IMR-90 (cell line): ENCODE results near the gene SOST. TPM values are rescaled to one million over a fixed set of nuclear protein-coding genes. Genes with fewer than 3 reads are reported as not detected.
A peak's percentile ranks its signal among the peaks of the same experiment; 100 is the strongest.

Experiments used
- ATAC-seq: fragments of 200-7000 bp; cut with Tn5 transposase; 2 replicates; pipeline ENCODE4 v1.9.1; 2020; ENCODE audit warnings: low read depth, mild to moderate bottlenecking, moderate library complexity
- BruUV-seq: library from RNA; stranded (reverse); fragments of 400-500 nt; replicated peaks from 2 replicates; lab custom pipeline; 2021; lab: Mats Ljungman, UMichigan
- CTCF ChIA-PET: fragments of 300-600 bp; formaldehyde crosslinking; extraction: SDS; loops from one replicate; lab custom pipeline; 2021; ENCODE audit warnings: antibody characterized with exemption; lab: Yijun Ruan, JAX
- POLR2A ChIA-PET: fragments of 300-600 bp; sonication (Branson Sonifier 250); formaldehyde crosslinking; loops from one replicate; lab custom pipeline; 2022; ENCODE audit warnings: antibody characterized with exemption; ENCODE audit not compliant: unreplicated experiment; lab: Charles Lee
- DNase-seq: peaks from one replicate; pipeline ENCODE4 v3.0.0; 2013
- H2AFZ ChIP-seq: replicated peaks from 2 replicates; pipeline ENCODE3; 2013; ENCODE audit warnings: low read length, mild to moderate bottlenecking; ENCODE audit not compliant: poor library complexity
- H2AK5ac ChIP-seq: 2 replicates; pipeline ENCODE4 v1.6.1; 2013; ENCODE audit warnings: low read depth, low read length, inconsistent platforms
- H2AK9ac ChIP-seq: replicated peaks from 2 replicates; pipeline ENCODE3; 2013; ENCODE audit warnings: mild to moderate bottlenecking, low read depth, low read length, moderate library complexity; ENCODE audit not compliant: poor library complexity
- H2BK120ac ChIP-seq: 2 replicates; pipeline ENCODE4 v1.6.1; 2013; ENCODE audit warnings: low read depth, low read length, inconsistent platforms
- H2BK15ac ChIP-seq: 3 replicates; pipeline ENCODE4 v1.6.1; 2013; ENCODE audit warnings: low read depth, low read length, inconsistent platforms
- H2BK20ac ChIP-seq: 2 replicates; pipeline ENCODE4 v1.6.1; 2013; ENCODE audit warnings: low read depth, mild to moderate bottlenecking, inconsistent platforms, low read length, moderate library complexity
- H2BK5ac ChIP-seq: 2 replicates; pipeline ENCODE4 v1.6.1; 2013; ENCODE audit warnings: mild to moderate bottlenecking, low read depth, low read length, inconsistent platforms; ENCODE audit not compliant: poor library complexity, severe bottlenecking
- H3K14ac ChIP-seq: replicated peaks from 2 replicates; pipeline ENCODE4 v1.6.1; 2013; ENCODE audit warnings: low read depth, low read length, inconsistent platforms
- H3K18ac ChIP-seq: 2 replicates; pipeline ENCODE4 v1.6.1; 2013; ENCODE audit warnings: low read depth, low read length, control low read depth
- H3K23ac ChIP-seq: 2 replicates; pipeline ENCODE4 v1.6.1; 2013; ENCODE audit warnings: low read depth, low read length, inconsistent platforms
- H3K27ac ChIP-seq: 2 replicates; pipeline ENCODE4 v1.5.1; 2013; ENCODE audit warnings: mild to moderate bottlenecking, control low read depth, low read length; ENCODE audit not compliant: insufficient read depth
- H3K27me3 ChIP-seq: 2 replicates; pipeline ENCODE4 v1.6.1; 2013; ENCODE audit warnings: low read length; ENCODE audit not compliant: control insufficient read depth, insufficient read depth
- H3K36me3 ChIP-seq: 2 replicates; pipeline ENCODE4 v1.6.1; 2013; ENCODE audit warnings: low read length, mixed read lengths; ENCODE audit not compliant: control insufficient read depth, insufficient read depth
- H3K4ac ChIP-seq: 2 replicates; pipeline ENCODE4 v1.6.1; 2013; ENCODE audit warnings: low read depth, low read length, inconsistent platforms
- H3K4me1 ChIP-seq: 2 replicates; pipeline ENCODE4 v1.6.1; 2013; ENCODE audit warnings: low read length, mixed read lengths; ENCODE audit not compliant: control insufficient read depth, insufficient read depth
- H3K4me2 ChIP-seq: 2 replicates; pipeline ENCODE4 v1.6.1; 2013; ENCODE audit warnings: low read depth, mild to moderate bottlenecking, control low read depth, low read length, moderate library complexity
- H3K4me3 ChIP-seq: 2 replicates; pipeline ENCODE4 v1.5.1; 2013; ENCODE audit warnings: low read depth, mild to moderate bottlenecking, control low read depth, low read length, moderate library complexity; ENCODE audit not compliant: insufficient read depth
- H3K56ac ChIP-seq: 2 replicates; pipeline ENCODE4 v1.6.1; 2013; ENCODE audit warnings: low read length, inconsistent platforms; ENCODE audit not compliant: insufficient read depth; ENCODE audit errors: extremely low read depth
- H3K79me1 ChIP-seq, 2 experiments: 2 replicates each; pipeline ENCODE4 v1.6.1; 2013; ENCODE audit warnings: low read length in 2 of 2, inconsistent platforms in 1 of 2, low read depth in 1 of 2
- H3K9ac ChIP-seq: 2 replicates; pipeline ENCODE4 v1.6.1; 2013; ENCODE audit warnings: low read depth, low read length, control low read depth
- H3K9me1 ChIP-seq: 2 replicates; pipeline ENCODE4 v1.6.1; 2013; ENCODE audit warnings: low read length, inconsistent platforms; ENCODE audit not compliant: insufficient read depth
- H3K9me3 ChIP-seq: 2 replicates; pipeline ENCODE4 v1.6.1; 2013; ENCODE audit warnings: low read length; ENCODE audit not compliant: control insufficient read depth, insufficient read depth
- H4K20me1 ChIP-seq: 2 replicates; pipeline ENCODE4 v1.6.1; 2013; ENCODE audit warnings: low read length, inconsistent platforms; ENCODE audit not compliant: insufficient read depth
- H4K5ac ChIP-seq: 2 replicates; pipeline ENCODE4 v1.6.1; 2013; ENCODE audit warnings: mild to moderate bottlenecking, low read depth, low read length, control low read depth
- H4K8ac ChIP-seq, 2 experiments: 2 replicates each; pipeline ENCODE4 v1.6.1; 2013; ENCODE audit warnings: low read depth in 2 of 2, low read length in 2 of 2, control low read depth in 1 of 2, inconsistent platforms in 1 of 2
- H4K91ac ChIP-seq: 2 replicates; pipeline ENCODE4 v1.6.1; 2013; ENCODE audit warnings: low read depth, low read length, inconsistent platforms; ENCODE audit not compliant: insufficient read depth
- BHLHE40 ChIP-seq: fragments of 150-350 bp; IDR thresholded peaks from 2 replicates; pipeline ENCODE4 v1.6.1; 2016; ENCODE audit warnings: mild to moderate bottlenecking, low read depth, low read length
- CEBPB ChIP-seq: IDR thresholded peaks from 2 replicates; pipeline ENCODE4 v1.6.1; 2012; ENCODE audit warnings: low read depth, low read length, improper control_type of control experiment
- CHD1 ChIP-seq: IDR thresholded peaks from 2 replicates; pipeline ENCODE4 v1.6.1; 2012; ENCODE audit warnings: low read depth, low read length, improper control_type of control experiment
- CTCF ChIP-seq: conservative IDR thresholded peaks from 2 replicates; pipeline ENCODE4 v1.5.1; 2012; ENCODE audit warnings: mild to moderate bottlenecking, low read depth, low read length, improper control_type of control experiment
- ELK1 ChIP-seq: fragments of 150-350 bp; IDR thresholded peaks from 2 replicates; pipeline ENCODE4 v1.6.1; 2016; ENCODE audit warnings: low read depth, mild to moderate bottlenecking, low read length, moderate library complexity, borderline replicate concordance
- FOS ChIP-seq: fragments of 150-350 bp; IDR thresholded peaks from 2 replicates; pipeline ENCODE4 v1.6.1; 2016; ENCODE audit warnings: low read depth, low read length
- MAFK ChIP-seq: IDR thresholded peaks from 2 replicates; pipeline ENCODE4 v1.6.1; 2012; ENCODE audit warnings: low read depth, low read length, improper control_type of control experiment
- MAZ ChIP-seq: IDR thresholded peaks from 2 replicates; pipeline ENCODE4 v1.6.1; 2012; ENCODE audit warnings: low read depth, mild to moderate bottlenecking, low read length, improper control_type of control experiment, moderate library complexity, borderline replicate concordance
- MXI1 ChIP-seq: IDR thresholded peaks from 2 replicates; pipeline ENCODE4 v1.6.1; 2012; ENCODE audit warnings: low read depth, mild to moderate bottlenecking, low read length, moderate library complexity, borderline replicate concordance
- NFE2L2 ChIP-seq: fragments of 150-350 bp; IDR thresholded peaks from 2 replicates; pipeline ENCODE4 v1.6.1; 2016; ENCODE audit warnings: low read depth, mild to moderate bottlenecking, low read length
- POLR2A ChIP-seq: IDR thresholded peaks from 2 replicates; pipeline ENCODE4 v1.6.1; 2012; ENCODE audit warnings: mild to moderate bottlenecking, low read depth, low read length
- RAD21 ChIP-seq: IDR thresholded peaks from 2 replicates; pipeline ENCODE4 v1.6.1; 2012; ENCODE audit warnings: low read length, improper control_type of control experiment
- RCOR1 ChIP-seq: IDR thresholded peaks from 2 replicates; pipeline ENCODE4 v1.6.1; 2012; ENCODE audit warnings: mild to moderate bottlenecking, low read length, improper control_type of control experiment; ENCODE audit not compliant: insufficient replicate concordance
- RFX5 ChIP-seq: IDR thresholded peaks from 2 replicates; pipeline ENCODE4 v1.8.0; 2012; ENCODE audit warnings: low read depth, mild to moderate bottlenecking, low read length, moderate library complexity
- SMC3 ChIP-seq: fragments of 150-350 bp; IDR thresholded peaks from 2 replicates; pipeline ENCODE4 v1.6.1; 2016; ENCODE audit warnings: low read depth, mild to moderate bottlenecking, antibody characterized with exemption, low read length, moderate library complexity
- USF2 ChIP-seq: fragments of 150-350 bp; IDR thresholded peaks from 2 replicates; pipeline ENCODE4 v1.6.1; 2017; ENCODE audit warnings: mild to moderate bottlenecking, antibody characterized with exemption, low read length, low read depth
- WGBS, 2 experiments: methylation state at CpG; one replicate each; pipeline versions ENCODE4 v1.1.5 to v1.1.7; 2013; ENCODE audit warnings: missing lambda C conversion rate in 2 of 2; ENCODE audit not compliant: insufficient read length in 1 of 2; ENCODE audit errors: extremely low coverage in 2 of 2; 5-methylcytosine and 5-hydroxymethylcytosine counted together
- dilution Hi-C: fragments of 300-500 bp; cut with HindIII; formaldehyde crosslinking; loops from one replicate; pipeline ENCODE4 v1.14.3; 2018; ENCODE audit warnings: low sequenced_read_pairs; ENCODE audit not compliant: unreplicated experiment
- in situ Hi-C: fragments of 300-500 bp; cut with MboI; formaldehyde crosslinking; loops from 3 replicates; pipeline ENCODE4 v1.14.3; 2019; ENCODE audit warnings: low sequenced_read_pairs, inconsistent platforms, mixed read lengths
- intact Hi-C: fragments of 100-400 bp; cut with micrococcal nuclease; formaldehyde crosslinking; loops from 2 replicates; pipeline ENCODE4 v1.10.0; 2022
- polyA plus RNA-seq, 3 experiments: library from polyadenylated mRNA; depleted of rRNA; stranded (reverse); fragments of >200 nt; gene quantifications; 2 replicates each; pipeline ENCODE4 v1.2.3, GENCODE V29; 2012; ENCODE audit warnings: low replicate concordance in 1 of 3
- total RNA-seq: library from RNA; depleted of rRNA; stranded (reverse); fragments of >200 nt; gene quantifications from 2 replicates; pipeline ENCODE4 v1.2.3, GENCODE V29; 2012

SOST gene
- total and polyA plus RNA-seq, 2 of the 4 experiments (the other 2 are of a cell fraction) = not detected

- ATAC-seq = peak; percentile 64
- no peak overlapping the region for H3K4me3 ChIP-seq
- no peak overlapping the region for H4K91ac ChIP-seq
- ChIA-PET CTCF (interaction anchor here (0.5 kb wide), 1 partner anchor 278 kb away, joined by 7 read pairs; no protein-coding TSS in a partner anchor), POLR2A (no interaction called here)
- no peak overlapping the region for H2BK5ac ChIP-seq
- no peak overlapping the region for H2BK15ac ChIP-seq
- H3K56ac ChIP-seq = no peak overlapping the region
- no peak overlapping the region for H2AK5ac ChIP-seq
- H4K20me1 ChIP-seq = no peaks in the 10 kb centered on the region
- intact Hi-C loops (no loop called here), dilution Hi-C loops (no loop called here), in situ Hi-C loops (no loop called here)
- H3K18ac ChIP-seq = no peak overlapping the region
- H3K9me1 ChIP-seq = no peaks in the 10 kb centered on the region
- no peaks in the 10 kb centered on the region for H3K27me3 ChIP-seq
- no peak overlapping the region for H2AFZ ChIP-seq
- H3K4me1 ChIP-seq = no peaks in the 10 kb centered on the region
- H3K36me3 ChIP-seq = no peaks in the 10 kb centered on the region
- BruUV-seq = no TSS peak
- no peak overlapping the region for H2AK9ac ChIP-seq
- no peak for TF ChIP-seq SMC3
- no peak for TF ChIP-seq MXI1
- no peak for TF ChIP-seq MAFK
- no peak for TF ChIP-seq FOS
- TF ChIP-seq CEBPB = no peak
- TF ChIP-seq RFX5 = no peak
- TF ChIP-seq MAZ = no peak
- no peak for TF ChIP-seq USF2
- TF ChIP-seq RCOR1 = no peak
- TF ChIP-seq POLR2A = no peak
- no peak for TF ChIP-seq NFE2L2
- no peak for TF ChIP-seq BHLHE40
- no peak for TF ChIP-seq CHD1
- TF ChIP-seq RAD21 = no peak
- no peak for TF ChIP-seq CTCF
- no peak for TF ChIP-seq ELK1
- peak; percentile 49 for DNase-seq
- no CpG with 5 or more reads among the region's 3 CpGs for WGBS, 2 experiments
- H3K9ac ChIP-seq = no peak overlapping the region
- no peak overlapping the region for H2BK120ac ChIP-seq
- 0 out of 4 replicates have a peak overlapping the region, but pooled peaks of 1 of the 2 experiments have one; percentile 22 for H4K8ac ChIP-seq
- no peak overlapping the region for H3K4me2 ChIP-seq
- no peak overlapping the region for H2BK20ac ChIP-seq
- no peak overlapping the region for H3K14ac ChIP-seq
- H3K23ac ChIP-seq = no peak overlapping the region
- H4K5ac ChIP-seq = no peak overlapping the region
- no peak overlapping the region for H3K4ac ChIP-seq
- H3K27ac ChIP-seq = no peak overlapping the region
- H3K79me1 ChIP-seq = no peaks in the 10 kb centered on the region
- no peaks in the 10 kb centered on the region for H3K9me3 ChIP-seq
Observed at GRCh38 chr17:43791589-43791988, 33.0 kb upstream of the SOST start.
